MM.1S (cell line): ENCODE results near the gene MAML1.

Experiments used
- DNase-seq: peaks from one replicate; pipeline ENCODE4 v3.0.0-alpha.2; 2015
- H2AFZ ChIP-seq: fragments of 300-600 bp; sonication (generic); 2 replicates; pipeline ENCODE4 v1.6.0; 2016; ENCODE audit warnings: antibody characterized with exemption, low read length
- H3F3A ChIP-seq: fragments of 300-600 bp; sonication (generic); 2 replicates; pipeline ENCODE4 v1.6.1; 2016; ENCODE audit warnings: mild to moderate bottlenecking, antibody characterized with exemption, low read length, moderate library complexity, mixed read lengths; ENCODE audit not compliant: insufficient read depth
- H3K27ac ChIP-seq: fragments of 300-600 bp; sonication (generic); 2 replicates; pipeline ENCODE4 v1.5.1; 2016; ENCODE audit warnings: mild to moderate bottlenecking, low read length
- H3K27me3 ChIP-seq: fragments of 300-600 bp; sonication (generic); replicated peaks from 2 replicates; pipeline ENCODE4 v1.6.0; 2016; ENCODE audit warnings: low read length; ENCODE audit not compliant: insufficient read depth
- H3K36me3 ChIP-seq: fragments of 300-600 bp; sonication (generic); replicated peaks from 2 replicates; pipeline ENCODE4 v1.6.1; 2016; ENCODE audit warnings: mild to moderate bottlenecking, low read length, mixed read lengths; ENCODE audit not compliant: insufficient read depth
- H3K4me1 ChIP-seq: fragments of 300-600 bp; sonication (generic); 2 replicates; pipeline ENCODE4 v1.6.1; 2016; ENCODE audit warnings: low read length, mixed read lengths
- H3K4me2 ChIP-seq: fragments of 300-600 bp; sonication (generic); 2 replicates; pipeline ENCODE4 v1.6.0; 2016; ENCODE audit warnings: low read depth, low read length
- H3K4me3 ChIP-seq: fragments of 300-600 bp; sonication (generic); 2 replicates; pipeline ENCODE4 v1.5.1; 2016; ENCODE audit warnings: low read length, mixed read lengths
- H3K79me2 ChIP-seq: fragments of 300-600 bp; sonication (generic); 2 replicates; pipeline ENCODE4 v1.6.1; 2016; ENCODE audit warnings: mixed run types, low read length, mixed read lengths
- H3K9ac ChIP-seq: fragments of 300-600 bp; sonication (generic); 2 replicates; pipeline ENCODE4 v1.6.1; 2016; ENCODE audit warnings: low read length, mixed read lengths
- H3K9me2 ChIP-seq: fragments of 300-600 bp; sonication (generic); replicated peaks from 2 replicates; pipeline ENCODE4 v1.6.1; 2016; ENCODE audit warnings: mild to moderate bottlenecking, low read length, mixed read lengths; ENCODE audit not compliant: insufficient read depth
- H3K9me3 ChIP-seq: fragments of 300-600 bp; sonication (generic); replicated peaks from 2 replicates; pipeline ENCODE4 v1.6.1; 2016; ENCODE audit warnings: mild to moderate bottlenecking, low read length, mixed read lengths; ENCODE audit not compliant: insufficient read depth
- H4K20me1 ChIP-seq: fragments of 300-600 bp; sonication (generic); 2 replicates; pipeline ENCODE4 v1.6.1; 2016; ENCODE audit warnings: mild to moderate bottlenecking, low read length, moderate library complexity, mixed read lengths; ENCODE audit not compliant: insufficient read depth
- CTCF ChIP-seq: fragments of 300-600 bp; sonication (generic); IDR thresholded peaks from 2 replicates; pipeline ENCODE4 v1.5.1; 2016; ENCODE audit warnings: antibody characterized with exemption, low read length, mixed read lengths
- EZH2 ChIP-seq: fragments of 300-600 bp; sonication (generic); optimal IDR thresholded peaks from 2 replicates; pipeline ENCODE3; 2017; ENCODE audit warnings: low read depth, mild to moderate bottlenecking, antibody characterized with exemption, low read length, mixed read lengths
- EZH2phosphoT487 ChIP-seq: fragments of 300-600 bp; sonication (generic); IDR thresholded peaks from 2 replicates; pipeline ENCODE4 v1.6.1; 2018; ENCODE audit warnings: antibody characterized with exemption, low read length

Gene MAML1

DNA sequence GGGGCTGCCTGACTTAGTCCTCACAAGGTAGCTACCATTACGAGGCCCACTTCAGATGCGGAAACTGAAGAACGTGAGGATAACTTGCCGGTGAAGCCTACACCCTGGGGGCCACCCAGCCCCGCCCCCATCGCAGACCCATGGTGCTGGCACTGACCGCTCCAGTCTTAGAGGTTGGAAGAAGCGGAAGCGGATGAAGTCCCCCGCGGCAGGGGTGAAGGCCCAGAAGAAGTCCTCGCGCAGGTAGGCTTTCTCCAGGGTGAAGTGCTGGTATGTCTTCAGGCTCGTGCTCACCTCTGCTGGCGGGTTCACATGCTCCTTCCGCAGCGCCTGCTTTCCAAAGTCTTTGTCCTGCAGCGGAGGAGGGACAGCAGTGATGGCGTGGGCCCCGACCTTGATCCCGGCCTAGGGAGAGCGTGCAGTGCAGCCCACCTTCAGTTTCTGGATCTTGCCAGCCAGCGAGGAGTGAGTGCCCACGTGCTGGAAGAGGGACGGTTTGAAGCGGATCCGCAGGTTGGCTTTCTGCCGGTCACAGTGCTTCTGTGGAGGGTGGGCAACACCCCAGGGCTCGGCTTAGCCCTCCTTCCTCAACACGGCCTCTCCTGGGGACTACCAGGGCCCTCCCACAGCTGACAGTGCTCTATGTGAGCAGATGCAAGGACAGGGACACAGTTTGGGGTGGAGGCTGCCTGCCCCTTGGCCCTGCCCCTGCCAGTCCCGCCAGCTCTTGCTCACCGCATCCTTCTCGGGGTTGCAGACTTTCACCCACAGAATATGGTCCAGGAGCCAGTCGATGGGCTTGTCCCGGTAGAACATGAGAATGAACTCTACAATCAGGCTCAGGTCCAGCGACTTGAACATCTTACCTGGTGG is 66.4 kb downstream of the MAML1 start:
- TF ChIP-seq EZH2 (no peak), CTCF (no peak), EZH2phosphoT487 (no peak)
- Histone ChIP-seq H3K4me1 (peaks cover 14% of the 10 kb centered on the region; the same call in 1 of the 2 replicates), H3K36me3 (peaks cover 6% of the 10 kb centered on the region; the same call in 1 of the 2 replicates), H3K4me2 (no peak overlapping the region), H3K27ac (no peak overlapping the region), H3K79me2 (peaks cover 42% of the 10 kb centered on the region), H3K4me3 (no peak overlapping the region), H3K9me3 (no peaks in the 10 kb centered on the region), H3K27me3 (no peaks in the 10 kb centered on the region), H3K9ac (no peak overlapping the region), H4K20me1 (no peaks in the 10 kb centered on the region), H2AFZ (no peak overlapping the region), H3F3A (peaks cover 29% of the 10 kb centered on the region), H3K9me2 (no peaks in the 10 kb centered on the region)
- no peak for DNase-seq

DNA sequence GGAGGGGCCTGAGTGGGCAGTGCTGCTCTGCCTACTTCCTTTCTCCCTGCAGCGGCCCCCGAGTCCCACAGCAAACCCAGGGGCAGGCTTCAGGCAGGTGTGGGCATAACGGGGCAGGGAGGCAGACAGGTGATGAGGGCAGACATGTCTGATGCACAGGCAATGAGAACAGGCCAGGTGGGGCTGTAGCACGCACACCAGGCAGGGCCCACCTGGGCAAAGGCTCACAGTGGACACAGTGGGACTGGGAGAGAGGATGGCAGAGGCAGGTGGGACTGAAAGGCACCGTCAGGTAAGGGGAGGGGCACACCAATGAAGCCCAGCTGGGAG is 67.0 kb downstream of the MAML1 start:
- Histone ChIP-seq H2AFZ (no peak overlapping the region), H3K27ac (no peak overlapping the region), H4K20me1 (no peaks in the 10 kb centered on the region), H3K4me3 (no peak overlapping the region), H3K27me3 (no peaks in the 10 kb centered on the region), H3K4me2 (no peak overlapping the region), H3K9me3 (no peaks in the 10 kb centered on the region), H3F3A (peaks cover 29% of the 10 kb centered on the region), H3K9ac (no peak overlapping the region), H3K4me1 (peaks cover 16% of the 10 kb centered on the region), H3K79me2 (peaks cover 43% of the 10 kb centered on the region), H3K36me3 (peaks cover 6% of the 10 kb centered on the region; the same call in 1 of the 2 replicates), H3K9me2 (no peaks in the 10 kb centered on the region)
- TF ChIP-seq EZH2 (no peak), EZH2phosphoT487 (no peak), CTCF (no peak)
- no peak for DNase-seq

- H3K9me3 ChIP-seq = no peaks in the 10 kb centered on the region
- H3F3A ChIP-seq = peaks cover 23% of the 10 kb centered on the region
- no peak for DNase-seq
- H3K4me3 ChIP-seq = no peak overlapping the region
- H3K4me2 ChIP-seq = no peak overlapping the region
- H4K20me1 ChIP-seq = no peaks in the 10 kb centered on the region
- H3K79me2 ChIP-seq = peaks cover 43% of the 10 kb centered on the region
- no peak overlapping the region for H3K27ac ChIP-seq
- H3K36me3 ChIP-seq = peaks cover 6% of the 10 kb centered on the region; the same call in 1 of the 2 replicates
- no peak overlapping the region for H2AFZ ChIP-seq
- H3K9ac ChIP-seq = no peak overlapping the region
- no peaks in the 10 kb centered on the region for H3K9me2 ChIP-seq
- no peaks in the 10 kb centered on the region for H3K27me3 ChIP-seq
- peaks cover 16% of the 10 kb centered on the region for H3K4me1 ChIP-seq
- TF ChIP-seq EZH2 = no peak
- no peak for TF ChIP-seq EZH2phosphoT487
- TF ChIP-seq CTCF = no peak
Measured at GRCh38 chr5:179800071-179800695, 67.6 kb downstream of the MAML1 start.
